ENCODE measurements around the gene ZNF516.

Gene ZNF516

GRCh38 chr18:76357174-76357573, 137.9 kb downstream of the ZNF516 start:
- no peaks in the 10 kb centered on the region for H3K79me2 ChIP-seq (ENCODE audit: insufficient read depth, low read length)
- H3K9ac ChIP-seq (ENCODE audit: low read depth, low read length): no peak overlapping the region
- H3K9me3 ChIP-seq (ENCODE audit: insufficient read depth, low read length, severe bottlenecking): peaks cover 15% of the 10 kb centered on the region
- ATAC-seq (ENCODE audit: insufficient read depth, low read depth) (no peak), DNase-seq (no peak)
- 0 out of 2 replicates have a peak, but pooled peaks cover 3% of the 10 kb centered on the region for H3K36me3 ChIP-seq (ENCODE audit: insufficient read depth, low read length)
- H3K27me3 ChIP-seq (ENCODE audit: insufficient read depth, low read length, poor library complexity): no peaks in the 10 kb centered on the region
- H3K4me2 ChIP-seq (ENCODE audit: insufficient read depth, low read length): no peak overlapping the region
- H2AFZ ChIP-seq (ENCODE audit: low read depth, low read length): no peak overlapping the region
- no peak overlapping the region for H3K27ac ChIP-seq (ENCODE audit: low read length)
- TF ChIP-seq EZH2 (IDR thresholded peaks at IDR 0.05; ENCODE audit: borderline replicate concordance, low read depth, low read length, severe bottlenecking): no peak
- H4K20me1 ChIP-seq (ENCODE audit: insufficient read depth, low read length): no peaks in the 10 kb centered on the region
- peaks cover 13% of the 10 kb centered on the region; the same call in 1 of the 2 replicates for H3K4me1 ChIP-seq (ENCODE audit: insufficient read depth, low read length)
- H3K4me3 ChIP-seq (ENCODE audit: low read depth in 1 of 2, low read length in 2 of 2): no peak overlapping the region

GRCh38 chr18:76356666-76357065, 138.4 kb downstream of the ZNF516 start:
- no peaks in the 10 kb centered on the region for H4K20me1 ChIP-seq (ENCODE audit: insufficient read depth, low read length)
- no peak for TF ChIP-seq EZH2 (IDR thresholded peaks at IDR 0.05; ENCODE audit: borderline replicate concordance, low read depth, low read length, severe bottlenecking)
- no peak for TF ChIP-seq CTCF (IDR thresholded peaks at IDR 0.05; ENCODE audit: borderline replicate concordance, extremely low read depth, low read length, poor library complexity, severe bottlenecking)
- H3K36me3 ChIP-seq (ENCODE audit: insufficient read depth, low read length): 0 out of 2 replicates have a peak, but pooled peaks cover 3% of the 10 kb centered on the region
- H3K9me3 ChIP-seq (ENCODE audit: insufficient read depth, low read length, severe bottlenecking): peaks cover 15% of the 10 kb centered on the region
- H3K4me1 ChIP-seq (ENCODE audit: insufficient read depth, low read length): peaks cover 18% of the 10 kb centered on the region
- H3K27me3 ChIP-seq (ENCODE audit: insufficient read depth, low read length, poor library complexity): no peaks in the 10 kb centered on the region
- no peaks in the 10 kb centered on the region for H3K79me2 ChIP-seq (ENCODE audit: insufficient read depth, low read length)
- ATAC-seq (ENCODE audit: insufficient read depth, low read depth) (no peak), DNase-seq (no peak)
- H3K27ac ChIP-seq (ENCODE audit: low read length): no peak overlapping the region
- no peak overlapping the region for H3K4me3 ChIP-seq (ENCODE audit: low read depth in 1 of 2, low read length in 2 of 2)
- no peak overlapping the region for H3K9ac ChIP-seq (ENCODE audit: low read depth, low read length)
- H3K4me2 ChIP-seq (ENCODE audit: insufficient read depth, low read length): no peak overlapping the region
- no peak overlapping the region for H2AFZ ChIP-seq (ENCODE audit: low read depth, low read length)

GRCh38 chr18:76354348-76354747, 140.7 kb downstream of the ZNF516 start:
- no peak overlapping the region for H2AFZ ChIP-seq (ENCODE audit: low read depth, low read length)
- no peak overlapping the region for H3K4me3 ChIP-seq (ENCODE audit: low read depth in 1 of 2, low read length in 2 of 2)
- ATAC-seq (ENCODE audit: insufficient read depth, low read depth): no peak

GRCh38 chr18:76353500-76353899, 141.5 kb downstream of the ZNF516 start:
- Histone ChIP-seq H4K20me1 (ENCODE audit: insufficient read depth, low read length) (no peaks in the 10 kb centered on the region), H3K79me2 (ENCODE audit: insufficient read depth, low read length) (no peaks in the 10 kb centered on the region), H3K4me1 (ENCODE audit: insufficient read depth, low read length) (peaks cover 20% of the 10 kb centered on the region), H3K4me3 (ENCODE audit: low read depth in 1 of 2, low read length in 2 of 2) (no peak overlapping the region), H3K36me3 (ENCODE audit: insufficient read depth, low read length) (0 out of 2 replicates have a peak, but pooled peaks cover 3% of the 10 kb centered on the region), H3K4me2 (ENCODE audit: insufficient read depth, low read length) (no peak overlapping the region), H3K9ac (ENCODE audit: low read depth, low read length) (no peak overlapping the region), H3K27me3 (ENCODE audit: insufficient read depth, low read length, poor library complexity) (no peaks in the 10 kb centered on the region), H2AFZ (ENCODE audit: low read depth, low read length) (no peak overlapping the region), H3K9me3 (ENCODE audit: insufficient read depth, low read length, severe bottlenecking) (peaks cover 15% of the 10 kb centered on the region), H3K27ac (ENCODE audit: low read length) (no peak overlapping the region)
- TF ChIP-seq EZH2 (IDR thresholded peaks at IDR 0.05; ENCODE audit: borderline replicate concordance, low read depth, low read length, severe bottlenecking) (no peak), CTCF (IDR thresholded peaks at IDR 0.05; ENCODE audit: borderline replicate concordance, extremely low read depth, low read length, poor library complexity, severe bottlenecking) (no peak)
- DNase-seq (no peak), ATAC-seq (ENCODE audit: insufficient read depth, low read depth) (no peak)

More at GRCh38 chr18:76354348-76354747, 140.7 kb downstream of the ZNF516 start:
- H4K20me1 ChIP-seq (ENCODE audit: insufficient read depth, low read length): no peaks in the 10 kb centered on the region
- no peak for DNase-seq
- no peaks in the 10 kb centered on the region for H3K79me2 ChIP-seq (ENCODE audit: insufficient read depth, low read length)
- peaks cover 15% of the 10 kb centered on the region for H3K9me3 ChIP-seq (ENCODE audit: insufficient read depth, low read length, severe bottlenecking)
- TF ChIP-seq CTCF (IDR thresholded peaks at IDR 0.05; ENCODE audit: borderline replicate concordance, extremely low read depth, low read length, poor library complexity, severe bottlenecking): no peak
- no peak for TF ChIP-seq EZH2 (IDR thresholded peaks at IDR 0.05; ENCODE audit: borderline replicate concordance, low read depth, low read length, severe bottlenecking)
- no peak overlapping the region for H3K27ac ChIP-seq (ENCODE audit: low read length)
- 0 out of 2 replicates have a peak, but pooled peaks cover 3% of the 10 kb centered on the region for H3K36me3 ChIP-seq (ENCODE audit: insufficient read depth, low read length)
- H3K4me1 ChIP-seq (ENCODE audit: insufficient read depth, low read length): peaks cover 21% of the 10 kb centered on the region
- H3K4me2 ChIP-seq (ENCODE audit: insufficient read depth, low read length): no peak overlapping the region
- H3K9ac ChIP-seq (ENCODE audit: low read depth, low read length): no peak overlapping the region
- no peaks in the 10 kb centered on the region for H3K27me3 ChIP-seq (ENCODE audit: insufficient read depth, low read length, poor library complexity)
